Mesendoderm (in vitro differentiated cells): ENCODE results near the gene LGALS7. TPM values are rescaled to one million over a fixed set of nuclear protein-coding genes. Genes with fewer than 3 reads are reported as not detected.
"Not testable (repeated sequence)": the region's sequence is repeated elsewhere in the genome, so short reads cannot be mapped to it uniquely, and the experiment has no call there.

Experiments
- DNase-seq: peaks from one replicate; pipeline ENCODE4 v3.0.0; 2013
- H2AK5ac ChIP-seq: 2 replicates; pipeline ENCODE4 v1.6.1; 2013; ENCODE audit warnings: low read length, inconsistent platforms
- H2BK120ac ChIP-seq: 2 replicates; pipeline ENCODE4 v1.6.1; 2013; ENCODE audit warnings: low read depth, mild to moderate bottlenecking, low read length, moderate library complexity, mixed read lengths
- H2BK15ac ChIP-seq: replicated peaks from 2 replicates; pipeline ENCODE4 v1.6.1; 2013; ENCODE audit warnings: low read depth, mild to moderate bottlenecking, moderate library complexity
- H2BK5ac ChIP-seq: 2 replicates; pipeline ENCODE4 v1.6.1; 2013; ENCODE audit warnings: low read length, inconsistent platforms
- H3K18ac ChIP-seq: 2 replicates; pipeline ENCODE4 v1.6.1; 2013; ENCODE audit warnings: mild to moderate bottlenecking, low read length, mixed read lengths
- H3K23ac ChIP-seq: one replicate; pipeline ENCODE4 v1.6.1; 2013; ENCODE audit warnings: low read length
- H3K27ac ChIP-seq: 2 replicates; pipeline ENCODE4 v1.5.1; 2013; ENCODE audit warnings: low read depth, mild to moderate bottlenecking, inconsistent platforms, low read length, moderate library complexity
- H3K27me3 ChIP-seq: 2 replicates; pipeline ENCODE4 v1.6.1; 2013; ENCODE audit warnings: low read length, control low read depth, mild to moderate bottlenecking, inconsistent platforms; ENCODE audit not compliant: insufficient read depth, poor library complexity
- H3K36me3 ChIP-seq: 2 replicates; pipeline ENCODE4 v1.6.1; 2013; ENCODE audit warnings: low read length, inconsistent platforms; ENCODE audit not compliant: control insufficient read depth, insufficient read depth
- H3K4ac ChIP-seq: one replicate; pipeline ENCODE4 v1.6.1; 2013; ENCODE audit warnings: low read depth, mild to moderate bottlenecking, low read length, moderate library complexity
- H3K4me1 ChIP-seq: 2 replicates; pipeline ENCODE4 v1.6.1; 2013; ENCODE audit warnings: low read depth, low read length, inconsistent platforms; ENCODE audit not compliant: control insufficient read depth
- H3K4me2 ChIP-seq: 2 replicates; pipeline ENCODE4 v1.6.1; 2013; ENCODE audit warnings: low read length
- H3K4me3 ChIP-seq: 2 replicates; pipeline ENCODE4 v1.5.1; 2013; ENCODE audit warnings: mild to moderate bottlenecking, low read length
- H3K56ac ChIP-seq: one replicate; pipeline ENCODE4 v1.6.1; 2013; ENCODE audit warnings: low read length
- H3K79me1 ChIP-seq: 2 replicates; pipeline ENCODE4 v1.6.1; 2013; ENCODE audit warnings: low read length, inconsistent platforms
- H3K79me2 ChIP-seq: 2 replicates; pipeline ENCODE4 v1.6.1; 2013; ENCODE audit warnings: mild to moderate bottlenecking, low read length; ENCODE audit not compliant: control insufficient read depth, insufficient read depth
- H3K9ac ChIP-seq: 2 replicates; pipeline ENCODE4 v1.6.1; 2013; ENCODE audit warnings: low read length, inconsistent platforms
- H4K5ac ChIP-seq: one replicate; pipeline ENCODE4 v1.6.1; 2013; ENCODE audit warnings: low read length
- H4K8ac ChIP-seq: one replicate; pipeline ENCODE4 v1.6.1; 2013; ENCODE audit warnings: low read depth, mild to moderate bottlenecking, control low read depth, low read length, moderate library complexity
- WGBS: extraction: QIAGEN DNeasy Blood & Tissue Kit; methylation state at CpG from one replicate; pipeline ENCODE4 v1.1.7; 2013; ENCODE audit warnings: low lambda C conversion rate, missing lambda C conversion rate; ENCODE audit not compliant: insufficient coverage; ENCODE audit errors: extremely low coverage; 5-methylcytosine and 5-hydroxymethylcytosine counted together
- polyA plus RNA-seq, 2 experiments: library from polyadenylated mRNA; stranded (reverse); fragments of 200-250 nt; gene quantifications; one replicate each; pipeline ENCODE4 v1.2.3, GENCODE V29; 2013

The LGALS7 gene
- polyA plus RNA-seq (2013, experiment 1 of 2), result not detected
- polyA plus RNA-seq (2013, experiment 2 of 2), result not detected

GRCh38 chr19:38773469-38774177, at the start of gene LGALS7:
Gene LGALS7 (minus strand): TSS chr19:38773517. CDS start chr19:38773492, 25 bp downstream.
- H3K4me1 ChIP-seq, result no peaks in the 10 kb centered on the region
- H3K27ac ChIP-seq, result no peak within 1 kb of the TSS
- no peak within 1 kb of the TSS for H3K18ac ChIP-seq
- no CpG with 5 or more reads among the region's 14 CpGs for WGBS
- H2BK5ac ChIP-seq, result no peak within 1 kb of the TSS
- H3K4ac ChIP-seq, result no peak within 1 kb of the TSS
- no peak within 1 kb of the TSS for H3K9ac ChIP-seq
- H3K79me1 ChIP-seq, result no peaks in the 10 kb centered on the region
- no peak within 1 kb of the TSS for H3K4me2 ChIP-seq
- H3K27me3 ChIP-seq, result no peaks in the 10 kb centered on the region
- no peak within 1 kb of the TSS for H4K8ac ChIP-seq
- H2AK5ac ChIP-seq, result no peak within 1 kb of the TSS
- DNase-seq, result no peak
- no peaks in the 10 kb centered on the region for H3K36me3 ChIP-seq
- no peak within 1 kb of the TSS for H2BK120ac ChIP-seq
- no peak within 1 kb of the TSS for H2BK15ac ChIP-seq
- H3K23ac ChIP-seq, result no peak within 1 kb of the TSS
- H3K4me3 ChIP-seq, result no peak within 1 kb of the TSS
- no peak within 1 kb of the TSS for H4K5ac ChIP-seq
- H3K79me2 ChIP-seq, result no peaks in the 10 kb centered on the region
- no peak within 1 kb of the TSS for H3K56ac ChIP-seq

GRCh38 chr19:38821230-38821825, 48.0 kb upstream of the LGALS7 start:
- H3K79me2 ChIP-seq, H3K18ac ChIP-seq, H4K5ac ChIP-seq, H2BK15ac ChIP-seq, H3K56ac ChIP-seq, H3K27me3 ChIP-seq, H3K4ac ChIP-seq, H3K23ac ChIP-seq, H4K8ac ChIP-seq, DNase-seq, H3K4me3 ChIP-seq, H3K4me2 ChIP-seq, H2BK5ac ChIP-seq, H3K36me3 ChIP-seq, H2AK5ac ChIP-seq, H3K79me1 ChIP-seq, H2BK120ac ChIP-seq, H3K4me1 ChIP-seq, H3K27ac ChIP-seq, H3K9ac ChIP-seq: not testable (repeated sequence)
- WGBS, result no CpG with 5 or more reads among the region's 29 CpGs

- no peak overlapping the region for H3K27ac ChIP-seq
- no CpG with 5 or more reads among the region's 13 CpGs for WGBS
- no peak overlapping the region for H4K5ac ChIP-seq
- no peak overlapping the region for H4K8ac ChIP-seq
- no peak overlapping the region for H3K4me3 ChIP-seq
- H3K36me3 ChIP-seq, result no peaks in the 10 kb centered on the region
- H3K18ac ChIP-seq, result no peak overlapping the region
- H2BK15ac ChIP-seq, result no peak overlapping the region
- no peaks in the 10 kb centered on the region for H3K4me1 ChIP-seq
- no peak overlapping the region for H2BK5ac ChIP-seq
- no peak overlapping the region for H3K23ac ChIP-seq
- no peak overlapping the region for H2BK120ac ChIP-seq
- H3K56ac ChIP-seq, result no peak overlapping the region
- no peak overlapping the region for H3K4me2 ChIP-seq
- H2AK5ac ChIP-seq, result no peak overlapping the region
- H3K4ac ChIP-seq, result no peak overlapping the region
- H3K9ac ChIP-seq, result no peak overlapping the region
- DNase-seq, result no peak
- no peaks in the 10 kb centered on the region for H3K79me1 ChIP-seq
- H3K27me3 ChIP-seq, result no peaks in the 10 kb centered on the region
- H3K79me2 ChIP-seq, result no peaks in the 10 kb centered on the region
These were observed 46.1 kb upstream of the LGALS7 start for GRCh38 chr19:38819231-38819920.

GRCh38 chr19:38817081-38817480, 43.8 kb upstream of the LGALS7 start:
- Histone ChIP-seq H2BK5ac (no peak overlapping the region), H3K9ac (no peak overlapping the region), H3K4me1 (no peaks in the 10 kb centered on the region), H3K4me2 (no peak overlapping the region), H2AK5ac (no peak overlapping the region), H2BK15ac (no peak overlapping the region), H3K36me3 (no peaks in the 10 kb centered on the region), H2BK120ac (no peak overlapping the region), H3K4ac (no peak overlapping the region), H3K79me2 (no peaks in the 10 kb centered on the region), H3K27ac (no peak overlapping the region), H3K56ac (no peak overlapping the region), H3K18ac (no peak overlapping the region), H3K23ac (no peak overlapping the region), H4K8ac (no peak overlapping the region), H3K4me3 (no peak overlapping the region), H3K27me3 (no peaks in the 10 kb centered on the region), H4K5ac (no peak overlapping the region), H3K79me1 (no peaks in the 10 kb centered on the region)
- no peak for DNase-seq
- WGBS, result no CpG with 5 or more reads among the region's 15 CpGs

- Histone ChIP-seq H3K4me2 (no peak overlapping the region), H3K79me1 (no peaks in the 10 kb centered on the region), H3K18ac (no peak overlapping the region), H3K27ac (no peak overlapping the region), H3K4me3 (no peak overlapping the region), H3K36me3 (no peaks in the 10 kb centered on the region), H3K27me3 (no peaks in the 10 kb centered on the region), H4K5ac (no peak overlapping the region), H2AK5ac (no peak overlapping the region), H3K79me2 (no peaks in the 10 kb centered on the region), H4K8ac (no peak overlapping the region), H3K4me1 (no peaks in the 10 kb centered on the region), H2BK15ac (no peak overlapping the region), H2BK120ac (no peak overlapping the region), H3K9ac (no peak overlapping the region), H3K56ac (no peak overlapping the region), H3K23ac (no peak overlapping the region), H3K4ac (no peak overlapping the region), H2BK5ac (no peak overlapping the region)
- DNase-seq, result no peak
- no CpG with 5 or more reads among the region's 18 CpGs for WGBS
These were observed 42.9 kb upstream of the LGALS7 start for GRCh38 chr19:38816131-38816750.
